GM12878 (cell line): Measurements from ENCODE around the gene DNAJA4.

Experiments used
- BCL11A ChIP-seq: IDR thresholded peaks from 2 replicates; pipeline ENCODE4 v1.6.1; 2011; ENCODE audit warnings: low read depth, low read length
- BHLHE40 ChIP-seq, 2 experiments: fragments of 450-650 bp in 1 of 2; IDR thresholded peaks; 2 replicates each; pipeline ENCODE4 v1.6.1; 2011 to 2017; ENCODE audit warnings: low read depth in 2 of 2, borderline replicate concordance in 1 of 2, improper control_type of control experiment in 1 of 2, low read length in 1 of 2, mild to moderate bottlenecking in 1 of 2
- CTCF ChIP-seq, 3 experiments: IDR thresholded peaks in 2 of 3; conservative IDR thresholded peaks in 1 of 3; 2 replicates each; pipeline ENCODE4 v1.5.1; 2011; ENCODE audit warnings: low read depth in 3 of 3, low read length in 3 of 3, mild to moderate bottlenecking in 3 of 3, control low read depth in 2 of 3, moderate library complexity in 2 of 3, inconsistent platforms in 1 of 3, mixed read lengths in 1 of 3; ENCODE audit not compliant: control insufficient read depth in 2 of 3, insufficient read depth in 1 of 3; ENCODE audit errors: extremely low read depth in 1 of 3
- HCFC1 ChIP-seq: fragments of 150-350 bp; IDR thresholded peaks from 2 replicates; pipeline ENCODE4 v1.6.1; 2014; ENCODE audit warnings: low read length
- JUND ChIP-seq: IDR thresholded peaks from 2 replicates; pipeline ENCODE4 v1.6.1; 2012; ENCODE audit warnings: low read depth, mild to moderate bottlenecking, low read length, improper control_type of control experiment, moderate library complexity
- KAT2A ChIP-seq: conservative IDR thresholded peaks from 2 replicates; pipeline ENCODE4 v1.6.1; 2011; ENCODE audit warnings: low read depth, low read length; ENCODE audit not compliant: control insufficient read depth
- MTA3 ChIP-seq: IDR thresholded peaks from 2 replicates; pipeline ENCODE4 v1.6.1; 2012; ENCODE audit warnings: low read length, inconsistent platforms, borderline replicate concordance
- POLR2A ChIP-seq: IDR thresholded peaks from 2 replicates; pipeline ENCODE4 v1.6.1; 2011; ENCODE audit warnings: low read depth, mild to moderate bottlenecking, low read length
- POLR2AphosphoS2 ChIP-seq: IDR thresholded peaks from 2 replicates; pipeline ENCODE4 v1.6.1; 2011; ENCODE audit warnings: low read depth, mild to moderate bottlenecking, low read length, improper control_type of control experiment, moderate library complexity
- SP1 ChIP-seq: IDR thresholded peaks from one replicate; pipeline ENCODE4 v1.6.1; 2011; ENCODE audit warnings: low read depth, low read length
- TARDBP ChIP-seq: IDR thresholded peaks from 2 replicates; pipeline ENCODE4 v1.6.1; 2016; ENCODE audit warnings: borderline replicate concordance
- YBX1 ChIP-seq: fragments of 450-650 bp; IDR thresholded peaks from 2 replicates; pipeline ENCODE4 v1.6.1; 2016; ENCODE audit warnings: antibody characterized with exemption
- YY1 ChIP-seq: IDR thresholded peaks from 2 replicates; pipeline ENCODE4 v1.6.1; 2011; ENCODE audit warnings: low read depth, mild to moderate bottlenecking, low read length

- TF ChIP-seq POLR2A (no peak), SP1 (no peak), HCFC1 (no peak), BHLHE40 (IDR thresholded peaks at IDR 0.05; ENCODE audit: borderline replicate concordance in 1 of 2, low read depth in 2 of 2, low read length in 1 of 2) (no peak), TARDBP (no peak), CTCF (IDR thresholded peaks at IDR 0.05 in 2 of 3, conservative IDR thresholded peaks at IDR 0.05 in 1 of 3; ENCODE audit: control insufficient read depth in 2 of 3, extremely low read depth in 1 of 3, insufficient read depth in 1 of 3, low read depth in 3 of 3, low read length in 3 of 3) (no peak), YBX1 (no peak), POLR2AphosphoS2 (no peak), BCL11A (no peak), JUND (no peak), MTA3 (no peak), YY1 (no peak), KAT2A (no peak)
Measured at GRCh38 chr15:78249131-78249530, 15.2 kb upstream of the DNAJA4 start.
